HFFc6 (cell line): ENCODE results near the gene RBM34. TPM values are rescaled to one million over a fixed set of nuclear protein-coding genes. Genes with fewer than 3 reads are reported as not detected.
"Not testable (repeated sequence)": the region's sequence is repeated elsewhere in the genome, so short reads cannot be mapped to it uniquely, and the experiment has no call there.

Experiments
- DNase-seq: peaks from one replicate; pipeline ENCODE4 v3.0.0-alpha.2; 2018
- H3K27ac Mint-ChIP-seq: 2 replicates; pipeline ENCODE4 v1.8.0; 2020; ENCODE audit warnings: mild to moderate bottlenecking, mixed read lengths
- H3K27me3 Mint-ChIP-seq: 2 replicates; pipeline ENCODE4 v1.8.0; 2021; ENCODE audit warnings: mild to moderate bottlenecking, moderate library complexity, mixed read lengths; ENCODE audit not compliant: insufficient read depth
- H3K36me3 Mint-ChIP-seq: 2 replicates; pipeline ENCODE4 v1.8.0; 2021; ENCODE audit warnings: low read depth, mixed read lengths
- H3K4me1 Mint-ChIP-seq: 2 replicates; pipeline ENCODE4 v1.8.0; 2020; ENCODE audit warnings: low read depth, mixed read lengths
- H3K4me3 Mint-ChIP-seq: 2 replicates; pipeline ENCODE4 v1.8.0; 2020; ENCODE audit warnings: mild to moderate bottlenecking, moderate library complexity, mixed read lengths
- H3K9me3 Mint-ChIP-seq: 2 replicates; pipeline ENCODE4 v1.8.0; 2020; ENCODE audit warnings: mild to moderate bottlenecking, mixed read lengths
- long read RNA-seq: library from polyadenylated mRNA; unstranded; transcript quantifications from one replicate; pipeline ENCODE4 v2.0.0, GENCODE V29; 2019
- total RNA-seq, 6 experiments: library from RNA; stranded (reverse); fragmentation: NEBNext Ultra II Directional; extraction: Animal tissue kit (Norgen Biotek cat#: 25700); gene quantifications; 2 replicates in 1 of 6; 3 replicates in 5 of 6; pipeline ENCODE4 v1.2.3, GENCODE V29; 2021
- TF ChIP-seq, protein P1 (sequence below): fragments of 200-600 bp; sonication (generic); IDR thresholded peaks from 2 replicates; pipeline ENCODE4 v1.5.0; 2021; ENCODE audit warnings: antibody characterized with exemption, mild to moderate bottlenecking

RBM34 gene, protein sequence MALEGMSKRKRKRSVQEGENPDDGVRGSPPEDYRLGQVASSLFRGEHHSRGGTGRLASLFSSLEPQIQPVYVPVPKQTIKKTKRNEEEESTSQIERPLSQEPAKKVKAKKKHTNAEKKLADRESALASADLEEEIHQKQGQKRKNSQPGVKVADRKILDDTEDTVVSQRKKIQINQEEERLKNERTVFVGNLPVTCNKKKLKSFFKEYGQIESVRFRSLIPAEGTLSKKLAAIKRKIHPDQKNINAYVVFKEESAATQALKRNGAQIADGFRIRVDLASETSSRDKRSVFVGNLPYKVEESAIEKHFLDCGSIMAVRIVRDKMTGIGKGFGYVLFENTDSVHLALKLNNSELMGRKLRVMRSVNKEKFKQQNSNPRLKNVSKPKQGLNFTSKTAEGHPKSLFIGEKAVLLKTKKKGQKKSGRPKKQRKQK
- total RNA-seq = 10 to 100 TPM; 68.6 to 85.2 (median 75.4) TPM
- long read RNA-seq, transcript RBM34-201 (11 exons, 2,054 nt) = major isoform, 28 of 46 reads
- long read RNA-seq, partial matches to known transcripts = 9 of 46 reads
- long read RNA-seq, other reads (novel, unspliced or antisense) = 9 of 46 reads

DNA sequence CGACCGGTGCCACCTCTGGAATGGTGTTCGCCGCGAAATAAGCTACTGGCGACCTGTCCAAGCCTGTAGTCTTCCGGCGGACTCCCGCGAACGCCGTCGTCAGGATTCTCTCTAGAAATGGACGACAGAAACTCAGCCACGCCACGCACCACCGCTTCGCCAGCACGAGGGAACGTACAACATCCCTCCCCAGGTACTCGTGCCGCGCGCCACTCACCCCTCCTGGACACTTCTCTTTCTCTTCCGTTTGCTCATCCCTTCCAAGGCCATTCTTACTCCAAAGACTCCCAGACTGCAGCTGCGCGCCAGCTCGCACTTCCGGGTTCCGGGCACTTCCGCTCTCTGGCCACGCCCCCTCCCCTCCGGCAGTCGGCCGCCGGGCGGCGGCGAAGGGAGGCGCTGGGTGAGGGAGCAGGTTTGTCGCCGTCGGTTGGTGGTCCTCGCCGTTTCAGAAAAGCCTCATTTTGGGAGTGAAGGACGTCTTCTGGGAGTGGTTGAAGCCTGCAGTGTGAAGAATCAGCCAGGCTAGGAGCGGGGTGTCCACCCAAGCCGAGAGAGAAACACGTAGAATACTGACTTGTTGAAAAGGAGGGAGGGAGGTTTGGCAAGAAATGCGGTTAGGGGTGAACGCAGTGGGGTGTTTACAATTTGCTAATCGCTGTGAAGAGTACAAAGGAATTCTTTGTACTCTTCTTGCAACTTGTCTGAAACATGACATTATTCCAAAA lies at the start of gene RBM34:
RBM34 (minus strand) TSS at position 294 of the 728 bp plus-strand sequence; CDS start at position 270, 24 bp downstream.
- H3K4me1 Mint-ChIP-seq = peaks cover 19% of the 10 kb centered on the region
- TF ChIP-seq, protein P1, sequence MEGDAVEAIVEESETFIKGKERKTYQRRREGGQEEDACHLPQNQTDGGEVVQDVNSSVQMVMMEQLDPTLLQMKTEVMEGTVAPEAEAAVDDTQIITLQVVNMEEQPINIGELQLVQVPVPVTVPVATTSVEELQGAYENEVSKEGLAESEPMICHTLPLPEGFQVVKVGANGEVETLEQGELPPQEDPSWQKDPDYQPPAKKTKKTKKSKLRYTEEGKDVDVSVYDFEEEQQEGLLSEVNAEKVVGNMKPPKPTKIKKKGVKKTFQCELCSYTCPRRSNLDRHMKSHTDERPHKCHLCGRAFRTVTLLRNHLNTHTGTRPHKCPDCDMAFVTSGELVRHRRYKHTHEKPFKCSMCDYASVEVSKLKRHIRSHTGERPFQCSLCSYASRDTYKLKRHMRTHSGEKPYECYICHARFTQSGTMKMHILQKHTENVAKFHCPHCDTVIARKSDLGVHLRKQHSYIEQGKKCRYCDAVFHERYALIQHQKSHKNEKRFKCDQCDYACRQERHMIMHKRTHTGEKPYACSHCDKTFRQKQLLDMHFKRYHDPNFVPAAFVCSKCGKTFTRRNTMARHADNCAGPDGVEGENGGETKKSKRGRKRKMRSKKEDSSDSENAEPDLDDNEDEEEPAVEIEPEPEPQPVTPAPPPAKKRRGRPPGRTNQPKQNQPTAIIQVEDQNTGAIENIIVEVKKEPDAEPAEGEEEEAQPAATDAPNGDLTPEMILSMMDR = no peak; the same call in 1 of the 2 replicates
- H3K9me3 Mint-ChIP-seq = no peaks in the 10 kb centered on the region
- peak; percentile 86 for DNase-seq
- H3K36me3 Mint-ChIP-seq = peaks cover 11% of the 10 kb centered on the region
- peak within 1 kb of the TSS; percentile 98 for H3K27ac Mint-ChIP-seq
- peaks cover 5% of the 10 kb centered on the region for H3K27me3 Mint-ChIP-seq
- H3K4me3 Mint-ChIP-seq = peak within 1 kb of the TSS; percentile 99

DNA sequence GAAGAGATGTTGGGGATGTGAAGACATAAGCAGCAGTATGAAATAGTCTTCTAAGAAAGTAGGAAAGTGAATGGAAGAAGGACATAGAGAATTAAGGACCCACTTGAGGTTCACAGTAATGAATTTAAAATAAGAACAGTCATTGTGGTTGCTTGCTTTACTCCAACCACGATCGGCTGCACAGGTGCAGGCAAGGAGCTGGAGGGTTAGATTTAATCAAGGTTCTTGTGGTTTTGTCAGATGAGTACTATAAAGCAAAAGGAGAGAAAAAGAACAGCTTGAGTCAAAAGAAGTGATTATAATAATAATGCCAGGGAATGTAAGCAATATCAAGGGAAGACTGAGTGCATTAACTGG lies 46.1 kb upstream of the RBM34 start:
- Mint-ChIP-seq H3K4me1 (peaks cover 19% of the 10 kb centered on the region), H3K27ac (peak overlapping the region; percentile 22; the same call in 1 of the 2 replicates), H3K9me3 (no peaks in the 10 kb centered on the region), H3K27me3 (no peaks in the 10 kb centered on the region; the same call in none of the 2 replicates), H3K36me3 (peaks cover 15% of the 10 kb centered on the region), H3K4me3 (no peak overlapping the region)
- DNase-seq = no peak
- TF ChIP-seq, protein P1 = no peak

DNA sequence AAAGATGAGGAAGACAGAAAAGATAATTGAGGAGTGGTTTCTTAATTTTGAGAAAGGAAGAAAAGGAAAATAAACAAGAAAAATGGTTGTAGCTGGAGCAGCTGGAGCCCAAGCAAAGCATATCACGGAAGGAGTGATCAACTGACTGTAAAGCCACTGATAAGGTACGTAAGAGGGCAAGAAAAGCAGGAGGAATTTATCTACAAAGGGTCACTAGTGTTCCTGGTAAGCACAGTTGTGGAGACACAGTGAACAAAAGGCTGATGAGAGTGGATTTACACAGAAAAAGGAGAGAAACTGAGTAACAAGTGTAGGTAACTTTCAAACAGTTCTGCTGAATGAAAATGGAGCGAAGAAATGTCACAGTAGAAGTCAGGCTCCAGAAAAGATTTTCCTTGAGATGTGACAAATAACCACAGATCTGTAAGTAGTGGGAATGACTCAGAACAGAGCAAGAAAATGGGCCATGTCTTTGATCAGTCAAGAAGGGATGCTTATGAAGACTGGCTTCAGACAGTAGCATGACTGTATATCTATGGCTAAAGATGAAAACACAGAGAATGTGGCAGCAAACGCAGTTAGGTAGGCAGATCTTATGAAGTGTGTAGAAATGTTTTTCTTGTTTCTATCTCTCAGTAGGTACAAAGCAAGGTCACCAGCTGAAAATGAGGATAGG lies 45.6 kb upstream of the RBM34 start:
- Mint-ChIP-seq H3K36me3 (peaks cover 15% of the 10 kb centered on the region), H3K4me1 (peaks cover 19% of the 10 kb centered on the region), H3K4me3 (no peak overlapping the region), H3K27me3 (no peaks in the 10 kb centered on the region; the same call in none of the 2 replicates), H3K27ac (no peak overlapping the region), H3K9me3 (no peaks in the 10 kb centered on the region)
- TF ChIP-seq, protein P1 = no peak
- DNase-seq = no peak

DNA sequence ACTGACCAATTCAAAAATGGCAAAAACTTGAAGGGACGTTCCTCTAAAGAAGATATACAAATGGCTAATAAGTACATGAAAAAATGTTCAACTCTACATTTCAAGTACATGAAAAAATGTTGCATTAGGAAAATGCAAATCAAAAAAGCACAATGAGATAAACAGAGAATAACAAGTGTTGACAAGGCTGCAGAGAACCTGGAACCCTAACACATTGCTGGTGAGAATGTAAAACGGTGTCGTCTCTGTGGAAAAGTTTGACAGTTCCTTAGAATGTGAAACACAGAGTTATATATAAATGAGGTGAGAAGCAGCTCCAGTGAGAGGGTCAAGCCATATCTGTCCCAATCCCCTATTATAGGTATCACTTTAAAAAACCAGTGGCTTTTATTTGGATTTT lies 44.6 kb upstream of the RBM34 start:
- TF ChIP-seq, protein P1 = no peak
- Mint-ChIP-seq H3K27me3 (no peaks in the 10 kb centered on the region; the same call in none of the 2 replicates), H3K27ac (no peak overlapping the region), H3K9me3 (no peaks in the 10 kb centered on the region), H3K4me3 (no peak overlapping the region), H3K36me3 (peaks cover 15% of the 10 kb centered on the region), H3K4me1 (peaks cover 13% of the 10 kb centered on the region)
- no peak for DNase-seq

DNA sequence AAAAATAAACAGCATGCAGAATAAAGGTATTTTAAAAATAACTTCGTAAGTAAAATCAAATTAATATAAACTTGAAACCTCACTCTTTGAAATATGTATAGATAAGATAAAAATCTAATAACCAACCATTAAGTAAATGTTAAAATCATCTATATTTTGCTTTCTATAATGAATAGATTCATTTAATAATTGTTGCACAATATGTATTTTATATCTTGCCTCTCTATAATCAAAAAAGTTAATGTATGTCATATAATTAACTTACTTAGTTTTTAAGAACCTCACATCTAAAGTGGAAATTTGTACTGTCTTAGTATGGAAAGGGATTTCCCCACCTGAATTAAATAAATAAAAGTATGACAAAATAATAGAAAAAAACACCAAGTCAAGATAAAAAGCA lies 42.4 kb upstream of the RBM34 start:
- TF ChIP-seq, protein P1 = no peak
- Mint-ChIP-seq H3K36me3 (peaks cover 21% of the 10 kb centered on the region), H3K4me1 (peaks cover 16% of the 10 kb centered on the region), H3K27ac (no peak overlapping the region), H3K9me3 (no peaks in the 10 kb centered on the region), H3K4me3 (no peak overlapping the region), H3K27me3 (no peaks in the 10 kb centered on the region; the same call in none of the 2 replicates)
- no peak for DNase-seq

DNA sequence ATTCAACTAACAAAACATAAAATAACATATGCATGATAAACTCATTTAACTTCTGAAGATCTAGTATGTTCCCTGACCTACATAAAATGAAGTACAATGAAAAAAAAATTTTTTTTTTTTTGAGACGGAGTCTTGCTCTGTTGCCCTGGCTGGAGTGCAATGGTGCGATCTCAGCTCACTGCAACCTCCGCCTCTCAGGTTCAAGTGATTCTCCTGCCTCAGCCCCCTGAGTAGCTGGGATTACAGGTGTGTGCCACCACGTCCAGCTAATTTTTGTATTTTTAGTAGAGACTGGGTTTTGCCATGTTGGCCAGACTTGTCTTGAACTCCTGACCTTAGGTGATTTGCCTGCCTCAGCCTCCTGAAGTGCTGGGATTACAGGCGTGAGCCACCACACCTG lies 41.4 kb upstream of the RBM34 start:
- not testable (repeated sequence) for H3K27ac Mint-ChIP-seq, DNase-seq, H3K9me3 Mint-ChIP-seq, H3K27me3 Mint-ChIP-seq, H3K4me3 Mint-ChIP-seq
- Mint-ChIP-seq H3K4me1 (peaks cover 16% of the 10 kb centered on the region), H3K36me3 (peaks cover 21% of the 10 kb centered on the region)
